Measurements from ENCODE around the gene TRIM44.

- no peak for TF ChIP-seq POLR2A (IDR thresholded peaks at IDR 0.05; ENCODE audit: low read length)
- TF ChIP-seq GATA1 (IDR thresholded peaks at IDR 0.05; ENCODE audit: low read depth, low read length): no peak
Observed at GRCh38 chr11:35633827-35634423, 28.6 kb upstream of the TRIM44 start.
